ENCODE measurements around the gene TRAPPC2L.

The TRAPPC2L gene

DNA sequence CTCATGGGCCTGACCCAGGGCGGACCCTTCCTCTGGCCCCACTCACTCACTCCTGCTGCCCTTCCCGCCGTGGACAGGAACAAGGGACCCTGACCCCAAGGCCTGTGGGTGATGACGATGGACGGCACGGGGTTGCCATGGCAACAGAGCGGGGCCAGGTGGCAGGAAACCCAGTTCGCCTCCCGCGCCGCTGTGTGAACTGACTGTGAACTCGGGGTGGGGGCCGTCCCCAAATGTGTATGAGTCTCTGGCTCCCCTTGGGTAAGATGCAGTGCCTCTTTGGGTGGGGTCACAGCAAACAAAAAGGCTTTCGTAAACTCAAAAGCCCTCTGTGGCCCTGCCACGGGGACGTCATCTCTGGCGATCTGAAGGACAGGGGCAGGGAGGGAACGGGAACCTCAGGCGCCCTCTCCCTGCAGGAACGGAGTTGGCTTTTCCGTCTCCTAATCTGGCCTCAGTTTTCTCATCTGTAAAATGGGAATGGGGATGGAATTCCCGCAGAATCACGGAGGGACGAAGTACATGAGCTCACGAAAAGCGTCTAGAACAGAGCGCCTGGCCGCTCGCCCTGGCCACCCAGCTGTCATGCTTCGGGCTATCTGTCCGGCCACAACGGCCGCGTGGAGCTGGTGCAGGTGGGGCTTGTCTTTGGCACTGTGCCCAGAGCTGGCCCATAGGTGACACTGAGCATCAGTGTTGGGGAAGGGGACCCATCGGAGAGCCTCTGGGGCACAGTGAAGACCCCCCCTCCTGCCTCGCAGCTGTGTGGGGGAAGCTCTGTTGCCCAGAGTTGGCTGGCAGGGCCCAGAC is 54.4 kb downstream of the TRAPPC2L start:
- DNase-seq: no peak

DNA sequence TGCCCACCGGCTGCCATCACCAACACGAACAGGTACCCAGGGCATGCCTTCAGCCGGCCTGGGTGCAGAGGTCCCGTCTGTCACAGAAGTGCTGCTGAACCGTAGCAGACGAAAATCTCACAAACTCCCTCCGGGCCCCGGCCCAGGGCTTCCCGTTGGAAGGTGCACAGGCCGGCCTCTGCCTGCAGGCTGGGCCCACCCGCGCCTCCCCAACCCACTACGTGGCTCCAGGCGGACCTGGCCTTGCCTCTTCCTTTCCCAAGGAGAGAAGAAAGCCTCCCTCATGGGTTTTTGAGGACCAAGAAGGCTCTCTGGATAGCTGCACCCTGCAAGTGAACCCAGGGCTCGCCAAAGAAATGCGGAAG is 55.0 kb downstream of the TRAPPC2L start:
- no peak for DNase-seq

All from bone marrow (tissue), 2 donors.